NCI-H2196 (cell line): ENCODE measurements around the gene TESMIN.

Experiments
- DNase-seq: peaks from one replicate; lab custom pipeline; 2025; ENCODE audit not compliant: unreplicated experiment; lab: John Stamatoyannopoulos, UW

The TESMIN gene

GRCh38 chr11:68751331-68751856 lies at the start of gene TESMIN:
TSS of gene TESMIN (minus strand) at chr11:68751520. CDS start at chr11:68750660, 860 bp downstream.
- DNase-seq = peak; percentile 90

GRCh38 chr11:68798221-68798813 lies 47.0 kb upstream of the TESMIN start:
- peak; percentile 32 for DNase-seq

GRCh38 chr11:68796801-68797200 lies 45.5 kb upstream of the TESMIN start:
- no peak for DNase-seq

GRCh38 chr11:68792400-68792966 lies 41.2 kb upstream of the TESMIN start:
- no peak for DNase-seq

GRCh38 chr11:68784653-68785052 lies 33.3 kb upstream of the TESMIN start:
- no peak for DNase-seq

- no peak for DNase-seq
These were observed 32.0 kb upstream of the TESMIN start for GRCh38 chr11:68783216-68783821.

- DNase-seq = no peak
These were observed 31.4 kb upstream of the TESMIN start for GRCh38 chr11:68782711-68783110.

- peak; percentile 11 for DNase-seq
These were observed 29.5 kb upstream of the TESMIN start for GRCh38 chr11:68780829-68781228.

GRCh38 chr11:68778205-68778604 lies 26.9 kb upstream of the TESMIN start:
- DNase-seq = no peak

- no peak for DNase-seq
These were observed 25.3 kb upstream of the TESMIN start for GRCh38 chr11:68776442-68777235.

GRCh38 chr11:68775951-68776388 lies 24.6 kb upstream of the TESMIN start:
- no peak for DNase-seq

GRCh38 chr11:68774194-68774585 lies 22.9 kb upstream of the TESMIN start:
- DNase-seq = no peak

- DNase-seq = no peak
These were observed 22.3 kb upstream of the TESMIN start for GRCh38 chr11:68773521-68774193.

- DNase-seq = no peak
These were observed 21.6 kb upstream of the TESMIN start for GRCh38 chr11:68772936-68773335.

GRCh38 chr11:68770781-68771180 lies 19.5 kb upstream of the TESMIN start:
- DNase-seq = no peak

- DNase-seq = no peak
These were observed 16.4 kb upstream of the TESMIN start for GRCh38 chr11:68767672-68768071.

GRCh38 chr11:68766786-68767185 lies 15.5 kb upstream of the TESMIN start:
- DNase-seq = no peak

- DNase-seq = no peak
These were observed 13.4 kb upstream of the TESMIN start for GRCh38 chr11:68764746-68765145.

- no peak for DNase-seq
These were observed 12.8 kb upstream of the TESMIN start for GRCh38 chr11:68763926-68764657.

- DNase-seq = no peak
These were observed 11.9 kb upstream of the TESMIN start for GRCh38 chr11:68763181-68763721.
